ENCODE data around the gene SFSWAP.
"Not testable (repeated sequence)": the region's sequence is repeated elsewhere in the genome, so short reads cannot be mapped to it uniquely, and the experiment has no call there.

SFSWAP gene

GRCh38 chr12:131808744-131809371 is 98.0 kb downstream of the SFSWAP start:
- H3K27ac ChIP-seq: no peak overlapping the region
- H2AFZ ChIP-seq (ENCODE audit: low read depth): no peak overlapping the region
- no peaks in the 10 kb centered on the region for H3K79me2 ChIP-seq (ENCODE audit: insufficient read depth, low read depth)
- no peak for TF ChIP-seq CTCF (conservative IDR thresholded peaks at IDR 0.05; ENCODE audit: low read depth, low read length)
- no peaks in the 10 kb centered on the region for H3K36me3 ChIP-seq (ENCODE audit: insufficient read depth)
- no peaks in the 10 kb centered on the region for H3K4me1 ChIP-seq (ENCODE audit: low read depth, poor library complexity, severe bottlenecking)
- no peak overlapping the region for H3K4me2 ChIP-seq
- no peaks in the 10 kb centered on the region for H4K20me1 ChIP-seq (ENCODE audit: insufficient read depth)
- H3K4me3 ChIP-seq (IDR thresholded peaks at IDR 0.05; ENCODE audit: insufficient read depth, low read depth, low read length): no peak overlapping the region
- no peak overlapping the region for H3K9ac ChIP-seq
- no peaks in the 10 kb centered on the region for H3K27me3 ChIP-seq (ENCODE audit: insufficient read depth, low read depth)

GRCh38 chr12:131809476-131810254 is 98.8 kb downstream of the SFSWAP start:
- H3K4me1 ChIP-seq (ENCODE audit: low read depth, poor library complexity, severe bottlenecking); H3K79me2 ChIP-seq (ENCODE audit: insufficient read depth, low read depth); H3K4me2 ChIP-seq; H3K4me3 ChIP-seq (IDR thresholded peaks at IDR 0.05; ENCODE audit: insufficient read depth, low read depth, low read length); H4K20me1 ChIP-seq (ENCODE audit: insufficient read depth); H3K36me3 ChIP-seq (ENCODE audit: insufficient read depth); H3K9ac ChIP-seq; H3K27ac ChIP-seq; H2AFZ ChIP-seq (ENCODE audit: low read depth); H3K27me3 ChIP-seq (ENCODE audit: insufficient read depth, low read depth): not testable (repeated sequence)

GRCh38 chr12:131810726-131811125 is 99.8 kb downstream of the SFSWAP start:
- Histone ChIP-seq H3K27me3 (ENCODE audit: insufficient read depth, low read depth) (no peaks in the 10 kb centered on the region), H3K4me2 (no peak overlapping the region), H3K4me1 (ENCODE audit: low read depth, poor library complexity, severe bottlenecking) (no peaks in the 10 kb centered on the region), H2AFZ (ENCODE audit: low read depth) (no peak overlapping the region), H3K9ac (no peak overlapping the region), H4K20me1 (ENCODE audit: insufficient read depth) (no peaks in the 10 kb centered on the region), H3K79me2 (ENCODE audit: insufficient read depth, low read depth) (no peaks in the 10 kb centered on the region), H3K36me3 (ENCODE audit: insufficient read depth) (no peaks in the 10 kb centered on the region), H3K27ac (no peak overlapping the region), H3K4me3 (IDR thresholded peaks at IDR 0.05; ENCODE audit: insufficient read depth, low read depth, low read length) (no peak overlapping the region)
- no peak for TF ChIP-seq CTCF (conservative IDR thresholded peaks at IDR 0.05; ENCODE audit: low read depth, low read length)

GRCh38 chr12:131815131-131815530 is 104.2 kb downstream of the SFSWAP start:
- H3K4me2 ChIP-seq: no peak overlapping the region
- H3K4me1 ChIP-seq (ENCODE audit: low read depth, poor library complexity, severe bottlenecking): no peaks in the 10 kb centered on the region
- H3K27me3 ChIP-seq (ENCODE audit: insufficient read depth, low read depth): no peaks in the 10 kb centered on the region
- no peak overlapping the region for H3K27ac ChIP-seq
- no peak for TF ChIP-seq CTCF (conservative IDR thresholded peaks at IDR 0.05; ENCODE audit: low read depth, low read length)
- H3K36me3 ChIP-seq (ENCODE audit: insufficient read depth): no peaks in the 10 kb centered on the region
- H3K4me3 ChIP-seq (IDR thresholded peaks at IDR 0.05; ENCODE audit: insufficient read depth, low read depth, low read length): no peak overlapping the region
- H3K9ac ChIP-seq: no peak overlapping the region
- no peaks in the 10 kb centered on the region for H3K79me2 ChIP-seq (ENCODE audit: insufficient read depth, low read depth)
- no peaks in the 10 kb centered on the region for H4K20me1 ChIP-seq (ENCODE audit: insufficient read depth)
- H2AFZ ChIP-seq (ENCODE audit: low read depth): no peak overlapping the region

- Histone ChIP-seq H3K4me2 (no peak overlapping the region), H3K4me3 (IDR thresholded peaks at IDR 0.05; ENCODE audit: insufficient read depth, low read depth, low read length) (no peak overlapping the region), H4K20me1 (ENCODE audit: insufficient read depth) (no peaks in the 10 kb centered on the region), H3K27ac (no peak overlapping the region), H3K36me3 (ENCODE audit: insufficient read depth) (no peaks in the 10 kb centered on the region), H3K4me1 (ENCODE audit: low read depth, poor library complexity, severe bottlenecking) (no peaks in the 10 kb centered on the region), H3K79me2 (ENCODE audit: insufficient read depth, low read depth) (no peaks in the 10 kb centered on the region), H3K9ac (no peak overlapping the region), H3K27me3 (ENCODE audit: insufficient read depth, low read depth) (no peaks in the 10 kb centered on the region), H2AFZ (ENCODE audit: low read depth) (no peak overlapping the region)
- TF ChIP-seq CTCF (conservative IDR thresholded peaks at IDR 0.05; ENCODE audit: low read depth, low read length): no peak
These were observed 105.6 kb downstream of the SFSWAP start for GRCh38 chr12:131816495-131816894.

Data from KMS-11 (cell line).